Parathyroid adenoma (tissue), 2 donors: ENCODE results near the gene RASA2.
A peak's percentile ranks its signal among the peaks of the same experiment; 100 is the strongest.

Experiments used
- H2AFZ ChIP-seq: fragments of 300-600 bp; sonication (generic); one replicate; pipeline ENCODE4 v1.7.0; 2017; ENCODE audit warnings: antibody characterized with exemption, mild to moderate bottlenecking
- H3K27ac ChIP-seq: fragments of 300-600 bp; sonication (generic); one replicate; pipeline ENCODE4 v1.7.0; 2017
- H3K27me3 ChIP-seq: fragments of 300-600 bp; sonication (generic); one replicate; pipeline ENCODE4 v1.7.0; 2017; ENCODE audit warnings: low read length; ENCODE audit not compliant: control insufficient read depth, insufficient read depth
- H3K36me3 ChIP-seq: fragments of 300-600 bp; sonication (generic); one replicate; pipeline ENCODE4 v1.7.0; 2017; ENCODE audit warnings: low read length; ENCODE audit not compliant: control insufficient read depth, insufficient read depth
- H3K4me1 ChIP-seq: fragments of 300-600 bp; sonication (generic); one replicate; pipeline ENCODE4 v1.7.0; 2017; ENCODE audit warnings: control low read depth
- H3K4me2 ChIP-seq: fragments of 300-600 bp; sonication (generic); one replicate; pipeline ENCODE4 v1.7.0; 2017; ENCODE audit warnings: low read length
- H3K4me3 ChIP-seq: fragments of 300-600 bp; sonication (generic); one replicate; pipeline ENCODE4 v1.7.0; 2017; ENCODE audit warnings: low read depth, low read length
- H3K79me2 ChIP-seq: fragments of 300-600 bp; sonication (generic); one replicate; pipeline ENCODE4 v1.7.0; 2017; ENCODE audit warnings: control low read depth
- H3K9ac ChIP-seq: fragments of 300-600 bp; sonication (generic); one replicate; pipeline ENCODE4 v1.7.0; 2017; ENCODE audit warnings: mild to moderate bottlenecking
- H3K9me3 ChIP-seq: fragments of 300-600 bp; sonication (generic); one replicate; pipeline ENCODE4 v1.7.0; 2017; ENCODE audit warnings: low read length; ENCODE audit not compliant: control insufficient read depth
- TF ChIP-seq, protein P1 (sequence below): fragments of 300-600 bp; sonication (generic); IDR thresholded peaks from one replicate; pipeline ENCODE4 v1.7.0; 2017; ENCODE audit warnings: antibody characterized with exemption, mild to moderate bottlenecking
- donor health status: primary hyperparathyroidism.

RASA2 gene

DNA sequence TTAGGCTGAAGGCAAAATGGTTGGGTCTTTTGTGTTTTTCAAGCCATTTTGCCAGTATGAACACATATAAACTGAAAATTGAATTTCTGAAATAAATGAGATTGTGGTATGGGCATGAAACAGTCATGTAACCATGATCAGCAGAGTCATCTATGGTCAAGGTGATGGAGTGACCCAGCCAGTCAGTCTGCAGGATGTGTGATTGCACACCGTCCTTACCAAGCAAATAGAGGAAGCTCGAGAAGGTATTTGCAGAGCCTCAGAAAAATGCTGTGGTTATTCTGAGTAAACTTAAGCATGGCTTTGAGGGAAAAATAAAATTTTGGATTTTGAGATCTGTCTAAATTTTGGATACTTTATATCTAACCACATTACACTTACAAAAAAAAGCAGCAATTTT, 155.4 kb downstream of the RASA2 start:
- H3K36me3 ChIP-seq = no peaks in the 10 kb centered on the region
- no peak overlapping the region for H3K4me2 ChIP-seq
- TF ChIP-seq, protein P1, sequence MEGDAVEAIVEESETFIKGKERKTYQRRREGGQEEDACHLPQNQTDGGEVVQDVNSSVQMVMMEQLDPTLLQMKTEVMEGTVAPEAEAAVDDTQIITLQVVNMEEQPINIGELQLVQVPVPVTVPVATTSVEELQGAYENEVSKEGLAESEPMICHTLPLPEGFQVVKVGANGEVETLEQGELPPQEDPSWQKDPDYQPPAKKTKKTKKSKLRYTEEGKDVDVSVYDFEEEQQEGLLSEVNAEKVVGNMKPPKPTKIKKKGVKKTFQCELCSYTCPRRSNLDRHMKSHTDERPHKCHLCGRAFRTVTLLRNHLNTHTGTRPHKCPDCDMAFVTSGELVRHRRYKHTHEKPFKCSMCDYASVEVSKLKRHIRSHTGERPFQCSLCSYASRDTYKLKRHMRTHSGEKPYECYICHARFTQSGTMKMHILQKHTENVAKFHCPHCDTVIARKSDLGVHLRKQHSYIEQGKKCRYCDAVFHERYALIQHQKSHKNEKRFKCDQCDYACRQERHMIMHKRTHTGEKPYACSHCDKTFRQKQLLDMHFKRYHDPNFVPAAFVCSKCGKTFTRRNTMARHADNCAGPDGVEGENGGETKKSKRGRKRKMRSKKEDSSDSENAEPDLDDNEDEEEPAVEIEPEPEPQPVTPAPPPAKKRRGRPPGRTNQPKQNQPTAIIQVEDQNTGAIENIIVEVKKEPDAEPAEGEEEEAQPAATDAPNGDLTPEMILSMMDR = no peak
- H3K27me3 ChIP-seq = no peaks in the 10 kb centered on the region
- H3K9ac ChIP-seq = no peak overlapping the region
- no peak overlapping the region for H3K27ac ChIP-seq
- no peak overlapping the region for H2AFZ ChIP-seq
- no peaks in the 10 kb centered on the region for H3K79me2 ChIP-seq
- H3K9me3 ChIP-seq = no peaks in the 10 kb centered on the region
- H3K4me3 ChIP-seq = no peak overlapping the region
- no peaks in the 10 kb centered on the region for H3K4me1 ChIP-seq

DNA sequence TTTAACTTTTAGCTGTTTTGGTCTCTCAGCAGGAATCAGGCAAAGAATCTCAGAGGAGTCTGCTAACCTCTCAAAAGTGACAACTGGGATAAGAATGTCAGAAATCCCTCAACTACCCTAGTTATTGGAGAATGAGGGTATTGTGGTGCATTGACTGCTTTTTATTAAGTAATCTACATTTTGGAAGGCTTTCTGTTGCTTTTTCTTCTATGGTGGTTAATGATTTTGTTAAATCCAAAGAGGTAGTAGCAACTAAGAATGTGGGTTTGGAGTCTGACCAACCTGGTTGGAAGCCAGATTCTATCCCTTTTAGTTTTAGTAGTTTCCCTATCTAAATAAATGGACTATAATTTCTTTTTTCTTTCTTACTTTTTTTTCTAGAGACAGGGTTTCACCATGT, 156.6 kb downstream of the RASA2 start:
- Histone ChIP-seq H3K9ac (no peak overlapping the region), H3K4me3 (no peak overlapping the region), H3K79me2 (no peaks in the 10 kb centered on the region), H3K4me1 (no peaks in the 10 kb centered on the region), H3K27me3 (no peaks in the 10 kb centered on the region), H3K4me2 (no peak overlapping the region), H3K27ac (no peak overlapping the region), H3K36me3 (no peaks in the 10 kb centered on the region), H2AFZ (no peak overlapping the region), H3K9me3 (no peaks in the 10 kb centered on the region)
- TF ChIP-seq, protein P1 = no peak

DNA sequence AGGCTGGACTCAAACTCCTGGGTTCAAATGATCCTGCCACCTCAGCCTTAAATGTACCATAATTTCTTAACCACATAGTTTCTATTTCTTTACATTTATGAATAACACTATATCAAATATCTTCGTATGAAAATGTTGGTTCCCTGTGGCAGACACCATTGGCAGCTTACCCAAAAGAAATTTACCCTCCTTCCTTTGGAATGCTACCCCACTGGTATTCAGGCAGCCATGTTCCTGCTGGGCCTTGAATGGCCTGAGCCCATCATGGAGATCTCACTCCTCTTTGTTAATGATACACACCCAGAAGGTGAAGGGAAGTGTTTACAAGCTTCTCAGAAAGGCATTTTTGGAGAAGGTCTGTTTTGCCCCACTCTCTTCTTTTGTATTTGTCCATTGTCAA, 157.0 kb downstream of the RASA2 start:
- H3K4me3 ChIP-seq = no peak overlapping the region
- H3K9me3 ChIP-seq = no peaks in the 10 kb centered on the region
- no peak overlapping the region for H3K27ac ChIP-seq
- no peak overlapping the region for H2AFZ ChIP-seq
- no peak overlapping the region for H3K9ac ChIP-seq
- no peaks in the 10 kb centered on the region for H3K27me3 ChIP-seq
- no peaks in the 10 kb centered on the region for H3K4me1 ChIP-seq
- no peak overlapping the region for H3K4me2 ChIP-seq
- TF ChIP-seq, protein P1 = no peak
- no peaks in the 10 kb centered on the region for H3K79me2 ChIP-seq
- H3K36me3 ChIP-seq = no peaks in the 10 kb centered on the region

DNA sequence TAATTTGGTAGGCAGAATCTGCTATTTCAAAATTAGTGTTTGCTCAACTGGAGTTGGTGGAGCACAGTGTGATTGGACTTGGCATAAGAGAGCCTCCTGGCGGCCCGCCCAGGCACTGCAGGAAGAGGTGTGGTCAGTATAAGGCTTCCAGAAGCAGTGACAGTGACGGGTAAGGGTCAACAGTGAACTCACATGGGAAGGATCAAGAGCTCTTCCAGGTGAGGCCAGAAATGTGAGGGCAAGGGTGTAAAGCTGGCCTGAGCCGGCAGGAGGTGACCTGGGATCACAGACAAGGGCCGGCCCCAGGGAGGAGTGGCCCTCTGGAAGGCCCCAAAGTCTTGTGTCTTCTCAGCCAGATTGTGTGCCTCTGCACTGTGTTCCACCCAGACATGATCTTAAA, 158.1 kb downstream of the RASA2 start:
- Histone ChIP-seq H3K27me3 (no peaks in the 10 kb centered on the region), H2AFZ (no peak overlapping the region), H3K9ac (no peak overlapping the region), H3K4me2 (no peak overlapping the region), H3K79me2 (no peaks in the 10 kb centered on the region), H3K27ac (no peak overlapping the region), H3K4me3 (no peak overlapping the region), H3K36me3 (no peaks in the 10 kb centered on the region), H3K4me1 (no peaks in the 10 kb centered on the region), H3K9me3 (no peaks in the 10 kb centered on the region)
- TF ChIP-seq, protein P1 = peak; percentile 72

DNA sequence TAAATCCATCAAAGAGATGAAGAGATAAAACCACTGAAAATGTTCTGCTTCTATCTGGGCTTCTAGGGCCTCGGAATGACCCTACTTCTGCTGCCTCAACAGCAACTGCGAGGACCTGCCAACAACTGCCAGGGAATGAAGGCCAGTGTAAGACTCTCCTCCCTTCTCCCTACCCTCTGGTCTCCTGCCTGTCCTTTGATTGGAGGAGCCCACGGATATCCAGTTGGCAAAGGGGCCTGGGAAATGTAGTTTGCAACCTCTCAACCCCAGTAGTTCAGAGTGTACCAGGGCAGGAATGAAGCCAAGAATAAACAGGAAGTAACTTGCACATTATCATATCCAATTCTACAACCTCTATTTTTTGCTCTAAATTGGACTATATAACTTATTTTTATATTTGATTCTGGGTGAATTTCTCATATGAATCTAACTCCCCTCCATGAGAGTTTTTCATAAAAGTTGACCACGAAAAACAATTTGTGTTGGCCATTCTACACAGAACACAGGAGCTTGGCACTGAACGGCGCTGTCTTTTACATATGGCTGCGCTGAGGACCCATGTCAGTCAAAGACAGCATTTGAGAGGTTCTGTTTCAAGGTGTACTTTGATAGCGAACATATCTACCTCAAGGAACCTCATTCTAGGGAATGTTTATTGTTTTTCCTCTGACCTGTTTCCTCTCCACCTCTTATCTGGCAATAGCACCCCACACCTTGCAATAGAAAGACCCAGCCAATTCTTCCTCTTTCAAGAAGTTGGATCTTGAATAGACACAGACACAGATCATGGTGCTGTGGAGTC, 160.1 kb downstream of the RASA2 start:
- H3K36me3 ChIP-seq = no peaks in the 10 kb centered on the region
- H3K27ac ChIP-seq = no peak overlapping the region
- H3K79me2 ChIP-seq = no peaks in the 10 kb centered on the region
- no peak overlapping the region for H3K4me2 ChIP-seq
- H3K4me1 ChIP-seq = no peaks in the 10 kb centered on the region
- no peaks in the 10 kb centered on the region for H3K9me3 ChIP-seq
- peak overlapping the region; percentile 73 for H2AFZ ChIP-seq
- no peak overlapping the region for H3K9ac ChIP-seq
- H3K4me3 ChIP-seq = no peak overlapping the region
- TF ChIP-seq, protein P1 = no peak
- no peaks in the 10 kb centered on the region for H3K27me3 ChIP-seq
